IPS DF 4.7 (cell line): ENCODE measurements around the gene ADAMTS17.

Experiments used
- DNase-seq: peaks from one replicate; pipeline ENCODE4 v3.0.0-alpha.2; 2013; ENCODE audit warnings: low spot score; ENCODE audit errors: extremely low read depth

The ADAMTS17 gene

DNA sequence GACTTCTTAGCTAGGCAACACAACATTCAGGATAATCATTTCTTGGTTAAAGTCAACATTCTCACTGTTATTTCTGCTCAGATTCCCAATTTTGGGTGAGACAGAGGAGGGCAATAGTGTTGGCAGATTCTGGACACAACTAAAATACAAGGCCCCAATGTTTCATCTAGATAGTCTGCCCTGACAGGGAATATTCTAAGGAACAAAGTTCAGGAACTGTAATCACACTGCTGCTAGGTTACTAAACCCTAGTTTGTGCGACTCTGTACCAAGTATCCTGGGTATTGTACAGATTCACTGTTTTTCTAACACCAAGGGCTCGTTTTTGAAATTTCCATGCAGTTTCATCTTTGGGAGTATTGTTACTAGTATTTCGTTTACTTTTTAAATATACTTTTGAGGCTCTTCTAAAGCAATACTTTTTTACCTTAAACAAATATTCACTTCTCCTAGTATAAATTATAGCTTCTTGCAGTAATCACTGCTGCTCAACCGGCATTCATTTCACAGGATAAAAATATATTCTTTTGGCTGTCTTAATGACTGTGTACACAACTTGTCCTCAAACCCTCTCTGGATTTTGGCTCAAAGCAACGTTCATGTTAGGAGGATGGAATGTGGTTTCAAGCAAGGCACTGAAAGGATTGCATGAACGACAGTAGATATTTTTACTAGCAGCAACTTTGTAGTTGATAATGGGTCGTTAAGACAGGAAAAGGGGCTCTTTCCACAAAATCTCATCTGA, 167.4 kb downstream of the ADAMTS17 start:
- DNase-seq = no peak

DNA sequence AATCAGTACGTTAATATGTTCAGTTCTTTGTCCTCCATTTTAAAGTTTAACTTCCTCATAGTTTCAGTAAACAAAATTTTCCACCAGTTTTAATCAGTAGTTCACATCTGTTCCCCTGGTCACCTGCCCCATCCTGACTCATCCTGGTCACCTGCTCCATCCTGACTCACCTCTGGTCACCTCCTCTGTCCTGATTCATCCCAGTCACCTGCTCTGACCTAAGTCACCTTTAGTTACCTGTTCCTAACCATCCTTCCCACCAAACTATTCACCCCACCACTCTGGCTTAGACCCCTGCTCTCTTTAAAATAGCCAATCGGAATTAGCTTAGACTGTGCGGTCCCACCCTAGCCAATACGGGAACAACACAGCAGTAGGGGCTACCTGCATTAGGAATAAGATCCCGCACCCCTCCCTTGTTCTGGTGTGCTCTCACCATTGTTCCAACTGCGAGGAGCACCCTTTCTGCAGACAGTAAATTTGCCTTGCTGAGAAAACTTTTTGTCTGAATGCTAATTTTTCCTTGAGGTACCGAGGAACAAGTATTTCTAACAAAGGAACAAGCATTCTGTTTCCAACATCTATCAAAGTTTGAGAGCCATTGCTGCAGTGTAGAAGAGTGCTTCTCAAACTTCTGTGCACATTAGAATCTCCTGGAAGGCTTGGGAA, 169.3 kb downstream of the ADAMTS17 start:
- no peak for DNase-seq

DNA sequence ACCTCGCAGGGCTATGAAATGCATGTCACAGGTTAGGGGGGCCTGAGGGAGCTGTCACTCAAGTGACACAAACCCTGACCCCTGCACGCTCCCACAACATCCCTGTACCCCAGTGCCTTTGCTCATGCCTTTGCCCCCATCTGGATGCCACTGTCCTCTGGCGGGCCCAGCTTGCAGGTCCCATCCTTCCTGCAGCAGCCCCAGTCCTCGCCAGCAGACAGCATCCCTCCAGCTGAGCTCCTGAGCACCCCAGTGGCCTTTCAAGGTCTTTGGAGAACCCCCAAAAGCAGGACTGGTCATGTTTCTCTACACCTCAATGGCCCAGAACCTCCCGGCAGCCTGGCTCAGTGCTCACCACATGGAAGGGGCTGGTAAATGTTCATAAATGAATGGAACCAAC, 170.4 kb downstream of the ADAMTS17 start:
- no peak for DNase-seq

DNA sequence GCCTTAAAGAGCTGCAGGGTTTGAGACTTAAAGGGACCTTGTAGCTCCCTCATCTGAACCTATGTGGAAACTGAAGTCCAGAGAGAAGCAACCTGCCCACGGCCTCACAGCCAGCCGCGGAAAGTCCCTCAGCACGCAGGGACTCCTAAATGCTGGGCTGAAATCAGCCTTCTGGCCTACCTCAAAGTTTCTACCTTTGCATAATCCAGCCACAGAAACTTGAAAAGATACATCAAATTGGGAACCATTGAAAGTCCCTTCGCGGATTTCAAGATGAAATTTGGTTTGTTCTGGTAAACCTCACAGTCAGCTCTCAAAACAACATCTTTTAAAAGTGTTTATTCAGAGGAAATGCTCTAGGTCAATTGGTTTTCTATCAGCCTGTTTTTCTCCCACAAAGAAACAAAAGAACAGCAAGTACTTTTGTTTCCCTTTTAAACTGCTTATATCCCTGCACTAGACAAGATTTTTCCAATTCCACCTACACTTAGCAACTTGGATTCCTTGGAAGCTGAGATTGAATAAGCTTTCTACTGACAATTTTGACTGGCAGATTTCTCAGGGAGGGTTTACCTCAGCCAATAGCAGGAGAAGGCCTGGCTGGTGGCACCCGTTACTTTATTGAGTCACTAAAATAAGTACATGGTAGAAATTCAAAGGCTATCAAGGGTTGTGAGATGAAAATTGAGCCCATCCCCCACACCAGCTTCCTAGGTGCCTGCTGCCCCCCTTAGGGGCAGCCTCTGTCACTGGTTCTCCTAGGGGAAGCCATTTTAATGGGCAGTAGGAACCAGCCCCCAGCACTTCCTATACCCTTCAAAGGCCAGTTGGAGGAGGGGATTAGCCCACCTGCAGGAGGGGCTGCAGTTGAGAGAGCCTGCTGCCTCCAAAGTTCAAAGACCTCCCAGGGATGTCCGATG, 171.2 kb downstream of the ADAMTS17 start:
- DNase-seq = no peak

DNA sequence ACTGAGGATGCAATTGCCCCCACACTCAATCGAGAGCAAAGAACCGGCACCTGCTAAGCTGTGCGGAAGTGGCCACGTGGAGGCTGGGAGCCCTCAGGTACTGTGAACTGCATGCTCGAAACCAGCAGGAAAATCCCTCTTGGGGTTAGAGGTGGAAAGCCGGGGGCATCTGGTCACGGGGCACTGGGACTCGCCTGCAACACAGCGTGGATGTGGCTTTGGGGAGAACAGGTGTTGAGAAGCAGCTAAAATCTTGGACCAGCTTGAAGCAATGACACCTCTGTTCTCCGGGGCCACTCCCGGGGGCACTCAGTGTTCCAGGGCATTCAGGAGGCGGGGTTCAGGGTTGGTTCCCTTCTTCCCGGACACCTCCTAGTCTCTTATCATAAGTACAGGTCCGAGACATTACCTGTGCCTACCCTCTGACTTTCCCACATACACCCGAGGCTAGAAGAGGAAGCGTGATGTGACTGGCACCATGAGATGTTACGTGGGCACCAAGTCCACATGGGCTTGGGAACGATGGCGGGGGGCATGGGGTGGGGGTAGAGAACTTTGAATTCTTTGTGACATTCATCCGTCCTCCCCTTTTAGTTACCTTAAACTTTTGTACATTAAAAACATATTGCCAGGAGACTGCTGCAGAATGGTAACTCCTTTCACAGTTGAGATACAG, 172.0 kb downstream of the ADAMTS17 start:
- no peak for DNase-seq

DNA sequence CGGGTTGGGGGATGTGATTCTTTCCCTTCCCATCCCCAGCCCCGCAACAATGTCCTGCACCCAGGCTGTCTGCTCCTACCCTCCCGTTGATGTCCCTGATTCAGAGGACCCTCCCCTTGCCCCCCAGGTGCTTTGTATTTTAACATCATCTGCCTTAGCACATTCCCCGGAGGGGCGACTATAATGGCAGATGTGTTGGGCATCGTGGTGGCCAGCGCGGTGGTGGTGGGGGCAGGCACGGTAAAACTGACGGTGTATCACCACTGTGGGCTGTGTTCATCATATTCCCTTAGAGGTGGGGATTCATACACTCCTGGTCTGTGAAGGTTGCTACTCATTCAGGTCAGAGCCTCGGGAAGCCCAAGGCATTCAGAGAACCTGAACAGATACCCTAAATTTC, 173.0 kb downstream of the ADAMTS17 start:
- no peak for DNase-seq

DNA sequence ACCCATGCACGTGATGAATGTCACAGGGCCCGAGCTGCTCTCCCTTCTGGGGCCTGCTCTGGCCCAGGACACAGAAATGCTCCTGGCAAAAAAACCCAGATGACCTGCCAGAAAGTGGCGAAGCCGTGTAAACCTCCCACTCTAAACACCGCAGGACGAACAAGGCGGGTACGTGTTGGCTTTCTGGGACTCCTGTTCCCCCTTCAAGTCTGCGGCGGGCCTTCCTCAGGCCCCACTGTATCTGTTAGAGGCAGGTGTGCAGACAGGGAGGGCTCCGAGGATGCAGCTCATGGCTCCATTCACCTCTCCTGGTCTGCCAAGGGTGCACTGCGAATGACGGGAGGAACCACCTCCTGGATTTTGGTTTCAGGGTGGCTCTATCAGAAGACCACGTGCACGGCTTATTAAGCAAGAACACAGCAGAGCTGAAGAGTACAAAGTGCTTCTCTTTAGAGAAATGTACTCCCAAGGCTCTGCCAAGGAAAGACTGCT, 173.8 kb downstream of the ADAMTS17 start:
- DNase-seq = no peak

DNA sequence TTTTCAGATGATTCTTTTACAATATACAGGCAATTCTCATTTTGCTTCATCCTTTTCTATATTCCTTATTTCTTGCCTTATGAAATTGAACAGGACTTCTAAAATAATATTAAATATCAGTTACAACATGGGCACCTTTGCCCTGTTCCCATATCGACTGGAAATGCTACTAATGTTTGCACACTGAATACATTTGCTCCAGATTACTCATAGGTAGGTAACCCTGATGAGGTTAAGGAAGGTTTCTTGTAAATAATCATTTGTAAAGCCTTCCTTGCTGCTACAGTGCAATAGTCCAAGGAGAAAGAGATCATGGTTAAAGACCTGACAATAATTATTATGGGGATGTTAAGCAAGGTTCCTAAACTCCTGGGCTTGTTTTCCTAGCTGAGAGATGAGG, 175.5 kb downstream of the ADAMTS17 start:
- no peak for DNase-seq

DNA sequence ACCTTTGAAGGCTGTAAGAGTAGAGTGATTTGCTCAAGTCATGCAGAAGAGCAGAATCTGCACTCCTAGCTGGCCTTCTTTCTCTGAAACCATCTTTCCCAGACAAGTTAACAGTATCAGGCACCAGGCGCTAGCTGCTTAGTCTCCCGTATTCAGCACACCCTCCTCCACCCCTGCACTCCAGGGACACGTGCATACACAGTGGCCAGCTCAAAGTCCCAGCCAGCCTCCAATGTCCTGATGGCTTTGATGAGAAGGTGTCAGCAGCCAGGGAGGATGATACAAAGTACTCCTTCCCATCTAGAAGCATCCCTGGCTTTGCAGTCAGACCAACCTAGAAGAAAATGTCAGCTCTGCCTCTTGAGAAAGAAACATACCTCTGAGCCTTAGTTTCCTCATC, 177.8 kb downstream of the ADAMTS17 start:
- no peak for DNase-seq

DNA sequence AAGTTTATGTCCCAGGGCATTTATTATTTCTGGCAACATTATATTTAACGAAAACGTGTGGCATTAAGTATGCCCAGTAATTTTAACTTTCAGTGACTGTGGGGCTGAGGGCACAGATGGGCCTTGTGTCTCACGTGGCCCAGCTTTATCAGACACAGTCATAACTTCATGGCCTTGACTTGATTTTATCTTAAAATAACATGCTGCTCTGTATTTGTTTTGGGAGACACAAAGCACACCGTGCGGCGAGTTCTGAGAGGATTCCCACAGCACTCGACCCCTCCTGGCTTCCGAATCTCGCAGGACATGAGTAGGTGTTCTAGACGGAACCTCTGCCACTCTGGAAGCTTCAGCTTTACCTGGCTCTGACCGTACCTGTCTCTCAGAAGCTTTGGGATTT, 180.8 kb downstream of the ADAMTS17 start:
- DNase-seq = no peak

DNA sequence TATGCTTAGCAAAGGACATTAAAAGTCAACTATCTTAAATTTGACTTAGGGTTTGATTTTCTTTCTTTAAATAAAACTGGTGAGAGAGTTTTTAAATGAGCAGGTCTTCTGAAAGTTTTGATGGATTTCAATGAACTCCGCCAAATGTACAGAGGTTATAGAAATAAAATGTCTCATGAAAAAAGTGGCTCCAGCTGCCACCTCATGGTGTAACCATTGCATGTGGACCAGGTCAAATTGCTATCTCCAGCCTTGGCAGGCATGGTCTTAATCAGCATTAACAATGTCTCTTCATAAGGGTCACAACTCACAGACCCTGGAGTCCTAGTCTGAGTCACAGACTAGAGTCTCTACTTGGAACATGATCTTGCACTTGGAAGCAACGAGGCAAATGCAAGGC, 182.3 kb downstream of the ADAMTS17 start:
- DNase-seq = no peak

DNA sequence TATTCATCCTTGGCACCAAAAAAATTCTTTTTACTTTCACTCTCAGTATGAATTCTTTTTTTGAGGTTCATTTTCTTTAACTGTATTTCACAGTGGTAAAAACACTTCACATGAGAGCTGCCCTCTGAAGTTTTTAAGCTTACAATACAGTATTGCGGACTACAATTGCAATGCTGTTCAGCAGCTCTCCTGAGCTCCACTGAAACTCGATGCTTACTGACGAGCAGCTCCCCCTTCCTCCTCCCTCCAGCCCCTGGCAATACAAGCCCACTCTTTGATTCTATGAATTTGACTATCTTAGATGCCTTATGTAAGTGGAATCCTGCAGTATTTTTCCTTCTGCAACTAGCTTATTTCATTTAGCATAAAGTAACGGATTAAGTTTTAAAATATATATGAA, 183.4 kb downstream of the ADAMTS17 start:
- DNase-seq = no peak

DNA sequence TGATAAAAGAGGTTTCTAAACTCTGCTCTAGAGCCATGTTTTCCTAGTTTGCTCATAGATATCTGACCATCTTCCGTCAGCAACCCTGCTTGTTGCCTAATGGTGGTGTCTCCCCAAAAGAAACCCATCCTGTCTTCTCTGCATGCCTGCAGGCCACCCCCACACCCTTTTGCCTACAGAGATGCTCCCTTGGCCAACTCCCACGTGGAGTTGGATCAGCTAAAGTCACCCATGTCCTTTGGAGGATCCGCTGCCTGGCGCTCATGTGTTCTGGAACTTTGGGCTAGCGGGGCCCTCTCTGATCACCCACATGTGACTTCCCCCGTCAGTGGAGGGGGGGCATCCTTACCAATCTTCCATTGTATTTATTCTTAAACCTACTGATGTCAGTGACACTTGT, 185.6 kb downstream of the ADAMTS17 start:
- no peak for DNase-seq

DNA sequence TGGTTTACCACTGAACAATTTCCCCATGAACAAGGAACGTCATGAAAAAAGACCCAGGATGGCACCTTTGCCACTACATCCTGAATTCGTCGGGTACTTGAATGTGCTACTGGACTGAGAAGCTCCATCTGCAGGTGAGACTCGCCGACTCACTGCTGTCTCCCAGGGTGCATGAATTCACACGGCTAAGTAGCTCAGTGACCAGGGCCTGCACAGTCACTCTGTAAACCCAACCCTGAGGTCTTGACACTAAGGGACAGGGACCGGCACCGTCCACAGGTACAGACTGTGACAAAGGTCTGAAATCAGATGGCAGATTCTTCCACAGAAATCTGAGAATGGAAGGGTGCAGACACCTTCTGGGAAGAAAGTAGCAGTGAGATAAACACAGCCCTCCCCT, 187.4 kb downstream of the ADAMTS17 start:
- no peak for DNase-seq

DNA sequence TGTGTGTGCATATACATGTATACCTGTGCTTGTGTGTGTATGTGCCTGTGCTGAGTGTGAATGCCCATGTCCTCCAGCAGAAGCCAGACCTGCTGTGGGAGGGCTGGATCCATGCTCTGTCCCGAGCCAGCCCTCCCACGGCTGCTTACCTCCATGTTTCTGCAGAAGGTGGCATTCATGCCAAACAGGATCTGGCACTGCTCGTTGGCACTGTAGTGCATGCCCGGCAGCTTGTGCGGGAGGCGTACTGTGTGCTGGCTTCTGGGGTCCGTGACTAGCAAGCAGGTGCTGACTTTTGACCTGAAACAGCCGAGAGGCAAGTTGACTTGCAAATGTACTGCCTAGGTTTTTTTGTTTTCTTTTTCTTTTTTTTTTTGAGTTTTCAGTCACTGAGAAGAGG, 189.3 kb downstream of the ADAMTS17 start:
- no peak for DNase-seq

DNA sequence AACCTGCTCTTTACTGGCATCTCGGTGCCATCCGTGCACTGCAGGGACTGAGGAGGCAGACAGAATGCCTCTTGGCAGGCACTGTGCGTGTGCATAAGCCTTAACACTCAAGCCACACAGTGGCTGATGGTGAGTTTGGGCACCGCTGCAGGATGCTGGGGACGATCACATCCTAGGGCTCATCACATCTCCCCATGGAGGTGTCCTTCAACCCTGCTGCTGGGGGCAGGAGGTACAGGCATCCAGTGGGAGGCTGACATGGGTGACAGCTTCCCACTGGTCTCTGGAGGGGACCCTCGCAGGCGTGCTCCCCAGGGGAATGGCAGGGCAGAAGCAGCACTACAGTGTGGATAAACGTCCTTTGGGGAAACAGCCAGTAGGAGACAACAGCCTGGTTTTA, 190.9 kb downstream of the ADAMTS17 start:
- no peak for DNase-seq

DNA sequence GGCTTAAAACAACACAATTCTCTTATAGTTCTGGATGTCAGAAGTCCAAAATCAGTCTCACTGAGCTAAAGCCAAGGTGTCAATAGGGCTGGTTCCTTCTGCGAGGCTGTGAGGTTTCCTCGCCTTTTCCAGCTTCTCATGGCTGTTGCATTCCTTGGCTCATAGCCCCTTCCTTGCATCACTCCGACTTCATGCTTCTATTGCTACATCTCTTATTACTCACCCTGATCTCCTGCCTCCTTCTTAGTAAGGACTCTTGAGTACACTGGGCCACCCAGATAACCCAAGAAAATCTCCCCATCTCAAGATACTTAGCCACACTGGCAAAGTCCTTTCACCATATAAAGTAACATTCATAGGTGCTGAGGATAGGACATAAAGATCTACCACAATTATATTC, 193.9 kb downstream of the ADAMTS17 start:
- no peak for DNase-seq

DNA sequence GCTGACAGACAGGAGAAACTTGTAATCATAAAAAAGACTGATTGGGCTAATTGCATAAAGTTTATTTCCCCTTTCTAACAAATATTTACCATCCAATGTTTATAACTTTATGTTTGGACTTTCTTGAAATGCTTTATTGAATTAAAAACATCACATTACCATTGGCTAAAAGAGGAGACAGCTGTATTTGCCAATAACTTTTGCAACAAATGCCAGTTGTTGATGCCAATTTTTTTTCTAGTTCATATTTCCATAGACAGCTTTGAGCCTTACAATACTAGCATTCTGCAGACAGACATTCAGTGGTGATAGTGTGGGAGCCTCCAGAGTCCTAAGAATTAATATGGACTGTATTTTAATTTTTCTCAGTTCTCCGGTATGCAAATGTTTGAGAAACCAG, 198.4 kb downstream of the ADAMTS17 start:
- no peak for DNase-seq

DNA sequence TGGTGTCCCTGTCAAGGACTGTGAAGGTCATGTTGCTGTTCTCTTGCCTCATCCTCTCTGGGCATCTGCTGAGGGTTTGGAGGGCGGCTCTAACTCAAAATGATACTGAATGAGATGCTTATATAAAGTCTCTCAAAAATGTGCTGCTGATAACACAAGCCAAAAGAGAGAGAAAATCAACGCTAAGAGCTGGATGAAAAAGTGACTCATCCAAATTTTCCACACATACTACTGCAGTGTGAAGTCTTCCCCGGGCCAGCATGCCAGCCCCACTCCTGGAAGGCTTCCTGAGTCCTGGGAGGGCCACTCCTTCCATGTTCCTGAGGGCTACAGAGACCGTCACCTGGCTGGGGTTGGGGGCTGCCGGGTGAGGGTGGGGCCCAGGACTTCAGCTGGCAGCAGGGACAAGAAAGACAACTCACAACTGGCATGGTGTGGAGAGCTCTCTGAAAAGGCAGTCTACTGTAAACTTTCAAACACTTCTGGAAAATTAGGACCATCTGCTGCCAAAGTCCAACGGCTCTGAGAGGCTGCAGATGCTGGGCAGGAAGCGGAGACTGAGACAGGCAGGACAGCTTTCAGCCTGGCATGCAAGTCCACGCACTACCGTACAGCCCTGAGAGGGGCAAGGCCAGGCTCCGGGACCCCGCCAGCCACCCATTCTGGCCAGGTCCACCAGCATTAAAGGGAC, 200.3 kb downstream of the ADAMTS17 start:
- DNase-seq = no peak

DNA sequence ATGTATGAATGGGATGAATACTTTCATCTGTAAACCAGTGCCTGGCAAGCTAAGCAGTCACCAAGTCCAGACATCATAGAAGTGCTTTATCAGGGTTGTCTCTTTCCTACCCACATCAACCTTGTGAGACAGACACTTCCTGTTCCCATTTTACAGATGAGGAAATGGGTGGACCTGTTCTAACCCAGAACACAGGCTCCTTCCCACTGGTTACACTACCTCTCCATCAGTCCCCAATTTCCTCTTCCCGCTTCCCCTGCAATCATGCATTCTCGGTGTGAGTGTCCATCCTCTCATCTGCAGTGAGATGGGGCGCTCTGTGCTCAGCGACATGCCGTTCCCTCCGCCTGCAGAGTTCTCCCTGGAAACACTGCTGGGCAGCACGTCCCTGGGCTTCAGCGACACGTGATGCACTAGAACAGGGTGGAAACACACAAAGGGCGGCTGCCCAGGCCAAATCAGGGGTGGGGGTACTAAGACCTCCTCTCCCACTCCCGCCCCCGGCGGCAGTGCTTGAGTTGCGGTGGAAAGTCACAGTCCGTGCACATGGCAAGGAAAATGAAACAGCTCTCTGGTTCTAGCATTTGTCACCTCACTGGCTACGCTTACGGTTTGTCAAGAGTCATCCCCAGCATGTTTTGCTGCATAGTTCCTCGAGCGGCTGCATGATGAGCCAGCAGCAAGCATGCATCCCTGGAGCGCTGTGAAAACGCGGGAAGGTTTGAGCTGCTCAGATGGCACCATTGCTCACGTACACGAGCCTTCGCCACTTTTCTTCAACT, 201.1 kb downstream of the ADAMTS17 start:
- no peak for DNase-seq
